Hepatocyte (in vitro differentiated cells): ENCODE data around the gene ROPN1B.

Experiments used
- CTCF ChIP-seq: fragments of 200-600 bp; sonication (generic); IDR thresholded peaks from 2 replicates; pipeline ENCODE4 v1.5.1; 2016; ENCODE audit warnings: antibody characterized with exemption, mild to moderate bottlenecking; ENCODE audit not compliant: poor library complexity
- EZH2 ChIP-seq: fragments of 200-600 bp; sonication (generic); IDR thresholded peaks from 2 replicates; pipeline ENCODE4 v1.6.1; 2016; ENCODE audit warnings: antibody characterized with exemption, mild to moderate bottlenecking, borderline replicate concordance
- EZH2phosphoT487 ChIP-seq: fragments of 200-600 bp; sonication (generic); IDR thresholded peaks from one replicate; pipeline ENCODE4 v1.6.1; 2018; ENCODE audit warnings: antibody characterized with exemption, mild to moderate bottlenecking, low read depth, moderate library complexity; ENCODE audit not compliant: unreplicated experiment, severe bottlenecking

GRCh38 chr3:125965505-125965904 is 3.5 kb upstream of the ROPN1B start:
- TF ChIP-seq EZH2, result no peak
- TF ChIP-seq CTCF, result no peak
- no peak for TF ChIP-seq EZH2phosphoT487
